ENCODE data around the gene ZNF558.
A peak's percentile ranks its signal among the peaks of the same experiment; 100 is the strongest.

The ZNF558 gene

GRCh38 chr19:8832132-8833021, at the start of gene ZNF558, which contains the start of gene MBD3L1:
ZNF558 (minus strand) TSS chr19:8832304; CDS start chr19:8822659, 9,645 bp downstream.
MBD3L1 (plus strand) TSS chr19:8832377; CDS start chr19:8842679, 10,302 bp downstream.
- peak; percentile 100 for DNase-seq

DNA sequence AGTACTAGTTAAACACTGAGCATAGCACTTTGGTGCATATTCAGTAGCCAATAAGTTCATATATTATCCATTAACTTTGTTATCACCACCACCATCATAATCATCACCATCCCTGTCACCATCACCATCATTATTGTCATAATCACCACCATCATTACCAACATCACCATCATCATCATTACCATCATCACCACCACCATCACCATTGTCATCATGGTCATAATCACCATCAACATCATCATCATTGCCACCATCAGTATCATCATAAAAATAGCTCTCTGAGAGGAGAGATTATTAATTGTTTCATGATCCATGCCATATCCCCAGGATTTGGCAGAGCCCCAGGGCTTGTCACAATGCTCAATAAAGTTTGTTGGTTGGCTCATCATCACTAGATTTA, 49.4 kb upstream of the ZNF558 start:
- no peak for DNase-seq

DNA sequence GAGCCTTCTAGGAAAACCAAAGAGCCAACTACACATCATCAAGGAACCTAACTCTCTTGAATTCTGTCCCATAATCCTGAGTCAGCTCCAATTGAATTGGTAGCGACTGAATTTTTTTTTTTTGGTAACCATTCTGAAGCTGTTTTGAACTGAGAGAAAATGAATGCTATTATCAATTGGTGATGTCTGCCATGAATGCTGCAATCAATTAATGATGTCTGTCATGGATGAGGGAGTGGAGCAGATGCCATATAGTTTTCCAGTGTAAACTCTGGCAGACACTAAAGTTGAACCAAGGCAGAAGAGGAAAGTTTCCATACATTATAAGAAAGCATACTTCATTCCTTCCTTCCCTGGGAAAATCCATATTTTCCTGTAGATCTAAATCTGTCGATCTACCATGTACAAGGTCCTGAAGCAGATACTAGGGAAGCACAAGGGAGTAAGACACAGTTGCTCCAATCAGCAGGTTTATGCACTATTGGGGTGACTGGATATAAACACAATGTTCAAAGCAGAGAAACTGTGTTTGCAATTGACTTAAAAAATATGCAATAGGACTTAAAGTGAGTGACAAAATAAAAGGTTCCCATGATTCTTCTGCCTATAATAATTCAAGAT, 48.9 kb upstream of the ZNF558 start:
- DNase-seq: no peak

DNA sequence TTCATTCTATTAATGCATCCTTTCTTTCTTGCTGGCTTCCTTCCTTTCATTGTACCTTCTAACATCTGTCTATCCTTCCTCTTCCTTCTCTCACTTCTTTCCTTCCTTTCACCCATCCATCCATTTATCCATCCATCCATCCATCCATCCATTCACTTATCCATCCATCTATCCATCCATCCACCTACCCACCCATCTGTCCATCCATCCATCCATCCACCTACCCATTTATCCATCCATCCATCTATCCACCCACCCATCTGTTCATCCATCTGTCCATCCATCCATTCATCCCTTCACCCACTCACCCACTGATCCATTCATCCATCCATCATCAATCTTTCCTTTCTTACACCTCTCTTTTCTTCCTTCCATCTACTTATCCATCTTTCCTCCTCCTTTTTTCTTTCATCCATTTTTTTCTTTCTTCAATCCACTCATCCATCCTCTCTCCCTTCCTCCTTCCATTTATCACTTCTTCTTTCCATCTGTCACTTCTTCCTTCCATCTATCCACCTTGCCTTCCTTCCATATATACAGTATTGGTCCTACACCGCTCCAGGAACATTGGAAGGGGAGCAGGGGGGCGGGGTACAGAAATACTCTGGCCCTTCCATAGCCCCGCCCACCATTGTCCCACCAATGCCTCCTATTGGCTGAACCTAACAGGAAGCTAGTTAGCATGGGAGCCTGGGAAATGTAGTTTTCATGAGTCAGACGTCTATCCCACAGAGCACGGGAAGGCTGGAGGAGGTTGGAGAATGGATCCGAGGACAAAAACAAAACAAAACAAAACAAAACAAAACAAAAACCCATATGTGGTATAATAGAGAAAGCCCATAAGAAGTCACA, 46.0 kb upstream of the ZNF558 start:
- no peak for DNase-seq

- no peak for DNase-seq
These were observed 34.2 kb upstream of the ZNF558 start for GRCh38 chr19:8866344-8866743.

- DNase-seq: no peak
These were observed 26.2 kb upstream of the ZNF558 start for GRCh38 chr19:8858260-8858659.

- no peak for DNase-seq
These were observed 18.4 kb upstream of the ZNF558 start for GRCh38 chr19:8850488-8850887.

GRCh38 chr19:8849232-8849631, 17.1 kb upstream of the ZNF558 start:
- DNase-seq: no peak

GRCh38 chr19:8846819-8847218, 14.7 kb upstream of the ZNF558 start:
- no peak for DNase-seq

DNA sequence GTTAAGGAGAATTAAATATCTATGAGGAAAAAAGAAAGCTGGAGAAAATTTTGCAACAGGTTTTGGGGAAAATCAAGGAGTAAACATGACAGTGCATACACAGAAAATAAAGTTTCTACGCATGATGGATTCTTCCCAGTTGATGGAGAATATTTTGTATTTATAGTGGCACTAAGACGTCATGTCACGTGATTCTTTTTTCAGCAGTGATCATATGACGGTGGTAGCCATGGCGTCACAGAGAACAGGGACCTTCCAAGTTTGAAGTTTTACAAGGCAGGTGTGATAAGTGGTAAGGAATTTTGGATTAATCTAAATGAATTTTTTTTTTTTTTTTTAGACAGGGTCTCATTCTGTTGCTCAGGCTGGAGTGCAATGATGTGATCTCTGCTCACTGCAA, 8.6 kb upstream of the ZNF558 start:
- DNase-seq: no peak

DNA sequence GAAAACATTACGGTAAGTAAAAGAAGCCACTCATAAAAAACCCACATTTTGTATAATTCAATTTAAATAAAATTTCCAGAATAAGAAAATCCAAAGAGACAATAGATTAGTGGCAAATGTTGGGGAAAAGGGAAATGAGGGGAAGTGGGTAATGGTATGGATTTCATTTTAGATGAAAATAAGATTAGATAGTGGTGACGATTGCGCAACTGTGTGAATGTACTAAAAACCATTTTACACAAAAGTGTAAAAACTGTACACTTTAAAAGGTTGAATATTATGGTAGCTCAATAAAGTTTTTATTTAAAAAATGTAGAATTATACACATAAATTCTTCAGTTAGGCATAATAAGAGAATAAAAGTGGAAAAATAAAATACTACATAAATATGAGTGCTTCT, 3.8 kb upstream of the ZNF558 start:
- no peak for DNase-seq

GRCh38 chr19:8835446-8835845, 3.3 kb upstream of the ZNF558 start:
- no peak for DNase-seq

DNA sequence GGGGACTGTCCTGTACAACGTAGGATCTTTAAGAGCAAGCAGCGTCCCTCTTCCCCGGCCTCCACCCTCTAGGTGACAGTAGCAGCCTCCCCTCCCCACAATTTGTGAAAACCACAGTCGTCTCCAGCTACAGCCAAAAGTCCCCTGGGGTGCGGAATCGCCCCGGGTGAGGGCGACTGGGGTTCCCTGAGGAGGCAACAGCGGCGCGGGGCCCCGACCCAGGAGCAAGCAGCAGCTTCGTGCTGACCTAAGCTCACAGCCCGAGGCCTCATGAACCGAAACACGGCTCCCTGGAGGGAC, 322 bp downstream of the ZNF558 start:
- no peak for DNase-seq

- DNase-seq: no peak
These were observed 731 bp downstream of the ZNF558 start for GRCh38 chr19:8831373-8831772.

GRCh38 chr19:8827277-8827676, 4.8 kb downstream of the ZNF558 start:
- no peak for DNase-seq

DNA sequence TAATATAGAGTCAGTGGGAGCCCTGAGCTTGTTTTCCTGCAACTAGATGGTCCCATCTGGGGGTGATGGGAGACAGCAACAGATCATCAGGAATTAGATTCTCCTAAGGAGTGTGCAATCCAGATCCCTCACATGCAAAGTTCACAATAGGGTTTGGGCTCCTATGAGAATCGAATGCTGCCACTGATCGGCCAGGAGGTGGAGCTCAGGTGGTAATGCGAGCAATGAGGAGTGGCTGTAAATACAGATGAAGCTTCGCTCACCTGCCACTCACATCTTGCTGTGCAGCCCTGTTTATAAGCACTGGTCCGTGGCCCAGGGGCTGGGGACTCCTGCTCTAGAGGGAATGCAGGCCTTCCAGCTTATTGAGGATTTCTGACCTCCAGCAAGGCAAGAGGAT, 5.7 kb downstream of the ZNF558 start:
- no peak for DNase-seq

GRCh38 chr19:8821748-8822241, 10.3 kb downstream of the ZNF558 start:
- no peak for DNase-seq

- DNase-seq: no peak
These were observed 11.9 kb downstream of the ZNF558 start for GRCh38 chr19:8820234-8820633.

DNA sequence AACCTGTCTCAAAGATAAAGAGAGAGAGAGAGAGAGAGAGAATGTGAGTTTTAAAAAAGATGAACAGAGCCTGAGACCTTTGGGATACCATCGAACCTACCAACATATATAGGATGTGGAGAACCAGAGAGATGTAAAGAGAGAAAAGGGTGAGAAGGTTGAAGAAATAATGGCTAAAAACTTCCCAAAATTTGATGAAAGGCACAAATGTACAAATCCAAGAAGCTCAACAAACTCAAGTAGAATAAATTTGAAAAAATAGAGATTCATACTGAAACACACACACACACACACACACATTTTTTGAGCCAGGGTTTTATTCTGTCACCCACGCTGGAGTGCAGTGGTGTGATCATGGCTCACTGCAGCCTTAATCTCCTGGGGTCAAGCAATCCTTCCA, 16.3 kb downstream of the ZNF558 start:
- DNase-seq: no peak

GRCh38 chr19:8814176-8814575, 17.9 kb downstream of the ZNF558 start:
- DNase-seq: no peak

DNA sequence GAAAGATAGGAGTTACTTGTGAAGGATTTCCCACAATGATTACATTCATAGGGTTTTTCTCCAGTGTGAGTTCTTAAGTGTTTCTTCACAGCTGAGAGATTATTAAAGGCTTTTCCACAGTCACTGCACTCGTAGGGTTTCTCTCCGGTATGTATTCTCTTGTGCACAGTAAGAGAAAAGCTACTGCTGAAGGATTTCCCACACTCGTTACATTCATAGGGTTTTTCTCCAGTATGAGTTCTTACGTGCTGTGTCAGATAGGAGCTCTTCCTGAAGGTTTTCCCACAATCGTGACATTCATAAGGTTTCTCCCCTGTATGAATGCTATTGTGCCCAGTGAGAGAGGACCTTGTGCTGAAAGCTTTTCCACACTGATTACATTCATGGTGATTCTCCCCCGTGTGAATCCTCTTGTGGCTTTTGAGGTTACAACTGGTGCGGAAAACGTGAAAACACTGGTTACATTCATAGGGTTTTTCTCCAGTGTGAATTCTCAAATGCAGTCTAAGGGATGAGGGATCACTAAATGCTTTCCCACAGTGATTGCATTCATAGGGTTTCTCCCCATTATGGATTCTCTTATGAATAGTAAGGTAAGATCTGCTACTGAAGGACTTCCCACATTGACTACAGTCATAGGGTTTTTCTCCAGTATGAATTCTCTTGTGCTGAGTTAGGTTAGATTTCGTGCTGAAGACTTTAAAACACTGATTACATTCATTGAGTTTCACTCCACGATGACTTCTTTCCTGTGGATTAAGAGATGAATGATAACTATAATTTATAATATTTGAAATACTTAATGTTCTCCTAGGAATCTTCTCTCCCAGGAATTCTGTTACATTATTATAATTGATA, 20.6 kb downstream of the ZNF558 start:
- DNase-seq: no peak

- DNase-seq: no peak
These were observed 25.4 kb downstream of the ZNF558 start for GRCh38 chr19:8806661-8807060.

Data from activated CD8-positive, alpha-beta memory T cell treated with anti-CD3 and anti-CD28 coated beads for 24 hours (primary cell).